NCI-H524 treated with DMSO at 0.1 percent for 48 hours (cell line): ENCODE measurements around the gene AUTS2.

Source experiments
- DNase-seq: peaks from one replicate; lab custom pipeline; 2025; lab: John Stamatoyannopoulos, UW

AUTS2 gene

DNA sequence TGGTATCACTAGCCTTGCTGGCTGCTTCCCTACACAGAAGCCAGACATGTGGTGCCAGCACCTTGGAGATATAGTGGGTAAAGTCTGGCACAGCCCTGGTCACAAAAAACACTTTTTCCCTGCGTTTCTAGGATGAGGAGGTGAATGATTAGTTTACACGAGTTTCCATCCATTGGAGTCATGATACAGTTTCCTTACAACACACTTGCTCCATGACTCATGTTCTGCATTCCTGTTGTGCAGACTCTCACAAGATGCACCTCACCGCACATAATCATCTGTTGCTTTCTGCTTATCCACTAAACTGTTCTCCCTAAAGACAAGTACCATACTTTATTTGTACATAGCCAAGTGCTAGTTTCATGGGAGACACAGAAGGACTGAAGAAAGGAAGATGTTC lies 786.6 kb downstream of the AUTS2 start:
- no peak for DNase-seq

DNA sequence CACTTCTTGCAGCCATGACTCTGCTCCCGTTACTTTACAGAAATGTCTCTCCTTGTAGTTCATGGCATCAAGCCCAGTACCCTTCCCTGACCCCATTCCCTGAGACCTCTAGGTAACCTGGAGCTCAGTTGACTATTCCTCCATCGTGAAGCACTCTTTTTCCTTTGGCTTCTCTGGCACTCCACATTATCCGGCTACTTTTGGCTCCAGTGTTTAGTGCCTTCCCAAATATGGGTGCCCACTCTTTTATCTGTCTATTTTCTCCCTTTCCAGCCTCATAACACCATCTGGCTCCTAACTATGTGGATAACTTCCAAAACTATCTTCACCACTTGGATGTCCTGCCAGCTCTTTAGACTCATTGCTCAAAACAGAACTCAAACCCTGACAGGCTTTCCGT lies 788.9 kb downstream of the AUTS2 start:
- no peak for DNase-seq

DNA sequence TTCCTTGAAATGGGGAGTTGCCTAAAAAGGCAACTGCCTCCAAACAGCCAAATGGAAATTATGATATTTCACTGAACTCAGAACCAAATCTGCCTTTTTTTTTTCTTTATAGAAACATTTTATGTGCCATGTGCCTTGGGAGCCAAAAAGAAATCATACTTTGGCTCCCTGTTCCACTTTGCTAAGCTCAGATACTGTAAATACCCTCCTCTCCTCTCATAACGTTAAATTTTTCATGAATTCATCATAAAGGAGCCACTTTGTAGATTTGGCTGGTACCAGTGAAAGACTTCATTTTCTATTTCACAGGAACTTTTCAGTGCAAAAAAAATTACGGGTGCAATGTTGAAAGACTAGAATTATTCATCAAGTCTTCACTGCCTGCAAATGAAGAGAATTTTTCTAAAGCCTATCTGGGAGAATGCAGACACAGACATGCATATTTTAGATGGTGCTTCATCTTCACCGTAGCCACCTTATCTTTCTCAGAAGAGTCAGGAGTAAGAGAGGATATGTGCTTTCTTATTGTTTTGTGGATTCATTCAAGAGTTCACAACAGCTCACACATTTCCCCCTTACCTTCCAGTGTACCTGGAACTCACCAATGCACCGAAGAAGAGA lies 791.4 kb downstream of the AUTS2 start:
- no peak for DNase-seq

- no peak for DNase-seq
Measured at GRCh38 chr7:70390251-70390650, 792.0 kb downstream of the AUTS2 start.

DNA sequence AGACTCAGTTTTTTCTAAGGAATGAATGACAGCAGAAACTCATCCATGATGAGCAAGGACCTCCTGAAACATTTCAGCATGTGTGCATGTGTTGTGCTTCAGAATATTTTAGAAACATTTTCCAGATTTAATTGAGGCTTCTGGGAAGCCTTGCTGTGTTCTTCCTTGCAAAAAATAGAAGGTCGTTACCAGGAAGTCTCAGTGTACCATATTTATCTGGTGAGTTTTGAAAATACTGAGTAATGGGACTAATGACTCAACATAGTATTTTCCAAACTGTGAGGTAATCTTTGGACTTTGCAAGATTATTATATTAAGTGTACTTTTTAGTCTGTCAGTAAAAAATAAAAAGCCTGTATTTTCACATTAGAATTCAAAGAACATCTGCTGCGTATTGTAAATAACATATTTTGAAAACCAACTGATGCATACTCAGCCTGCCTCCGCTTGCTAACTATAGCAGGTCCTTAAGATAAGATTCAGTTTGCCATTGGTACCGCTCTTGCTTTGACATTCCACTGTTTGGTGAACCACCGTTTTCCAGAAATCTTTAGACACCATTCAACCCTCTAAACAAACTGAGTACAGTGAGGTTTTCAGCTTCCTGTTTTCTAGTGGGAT lies 794.1 kb downstream of the AUTS2 start:
- no peak for DNase-seq

GRCh38 chr7:70392877-70393435 lies 794.7 kb downstream of the AUTS2 start:
- DNase-seq = no peak

DNA sequence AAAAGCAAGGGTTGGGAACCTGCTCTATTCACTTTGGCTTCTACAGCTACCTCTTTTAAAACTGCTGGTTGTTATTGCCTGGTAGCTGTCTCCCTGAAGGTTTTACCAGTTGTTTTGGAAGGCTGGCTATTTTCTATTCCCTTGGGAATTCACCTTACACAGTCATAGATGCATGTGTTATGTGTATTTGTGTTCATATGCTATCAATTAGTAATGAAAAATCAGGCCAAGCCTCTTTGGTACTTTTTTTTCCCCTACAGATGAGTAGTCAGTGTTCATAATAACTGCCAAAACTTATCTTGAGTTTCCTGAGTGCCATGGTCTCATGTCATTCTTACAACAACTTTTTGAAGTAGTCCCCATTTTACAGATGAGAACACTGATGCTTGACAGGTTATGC lies 795.7 kb downstream of the AUTS2 start:
- no peak for DNase-seq

GRCh38 chr7:70400829-70401380 lies 802.6 kb downstream of the AUTS2 start:
- no peak for DNase-seq

DNA sequence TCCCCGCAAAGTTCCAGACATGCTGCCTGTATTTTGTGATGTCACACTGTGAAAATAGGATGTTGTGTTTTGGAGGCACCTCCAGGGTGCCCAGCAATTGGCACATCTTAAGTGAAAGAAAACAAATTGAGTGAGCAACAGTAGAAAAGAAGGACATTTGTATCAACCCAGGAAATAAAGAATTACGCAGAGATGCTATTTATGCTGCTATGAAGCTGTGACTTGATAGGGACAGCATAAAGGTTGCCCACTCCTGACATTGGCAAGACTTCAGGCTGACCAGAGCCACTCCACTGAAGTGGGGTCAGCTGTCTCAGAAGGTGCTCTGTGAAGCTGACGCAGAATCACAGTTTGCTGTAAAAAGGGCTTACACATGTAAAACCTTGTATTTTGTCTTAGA lies 803.8 kb downstream of the AUTS2 start:
- no peak for DNase-seq

DNA sequence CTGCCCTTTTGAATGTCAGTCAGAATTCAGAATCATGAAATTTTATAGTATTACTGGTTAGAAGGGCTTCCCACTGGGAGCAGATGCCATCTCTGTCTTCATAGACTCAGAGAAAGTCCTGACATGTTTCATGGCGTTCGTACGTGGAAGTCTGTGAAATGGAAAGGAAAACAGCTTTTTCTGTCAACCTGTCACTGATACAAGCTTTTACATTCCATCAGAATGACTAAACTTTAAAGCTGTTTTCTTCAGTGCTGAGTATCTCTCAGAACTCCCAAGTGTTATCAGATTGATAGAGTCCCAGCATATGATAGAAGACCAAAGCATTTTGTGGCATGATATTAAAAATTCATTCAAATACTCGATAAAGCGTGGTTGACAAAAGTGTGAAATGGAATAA lies 807.0 kb downstream of the AUTS2 start:
- no peak for DNase-seq

DNA sequence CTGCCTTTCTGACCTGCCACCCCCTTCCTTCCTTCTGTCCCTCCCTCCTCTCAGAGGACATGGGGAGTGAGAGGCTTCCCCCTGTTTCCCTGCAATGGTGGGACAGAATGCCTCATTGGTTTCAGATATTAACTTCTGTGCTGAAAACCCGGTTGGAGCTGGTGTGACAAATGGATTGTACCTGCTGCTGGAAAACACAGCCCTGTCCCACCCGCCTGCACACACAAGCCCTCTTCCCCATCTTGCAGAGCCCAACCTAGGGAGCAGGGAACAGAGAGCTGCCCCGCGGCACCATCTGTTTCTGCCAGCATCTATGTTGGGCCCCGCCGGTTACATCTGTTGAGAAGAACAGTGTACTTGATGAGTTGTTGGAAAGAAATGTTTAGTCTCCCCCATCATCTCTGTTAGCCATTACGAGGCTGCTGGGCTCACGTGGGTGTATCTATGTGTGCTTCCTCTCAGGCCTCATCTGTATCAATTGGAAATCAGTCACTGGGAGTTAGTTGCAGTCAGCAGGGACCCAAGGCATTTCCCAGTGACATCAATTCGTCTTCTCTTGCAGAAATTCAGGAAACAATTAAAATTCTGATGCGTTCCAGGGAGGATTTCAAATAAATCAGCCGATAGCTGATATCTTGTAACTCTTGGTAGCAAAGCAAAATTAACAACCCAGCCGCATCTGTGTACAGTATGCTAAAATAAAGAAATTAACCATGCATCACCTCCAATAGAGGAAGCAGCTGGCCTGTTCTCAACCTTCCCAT lies 808.1 kb downstream of the AUTS2 start:
- DNase-seq = peak; percentile 73

GRCh38 chr7:70406950-70407209 lies 808.6 kb downstream of the AUTS2 start:
- DNase-seq = no peak

GRCh38 chr7:70408477-70408876 lies 810.2 kb downstream of the AUTS2 start:
- no peak for DNase-seq

- DNase-seq = no peak
Measured at GRCh38 chr7:70408891-70409290, 810.6 kb downstream of the AUTS2 start.

DNA sequence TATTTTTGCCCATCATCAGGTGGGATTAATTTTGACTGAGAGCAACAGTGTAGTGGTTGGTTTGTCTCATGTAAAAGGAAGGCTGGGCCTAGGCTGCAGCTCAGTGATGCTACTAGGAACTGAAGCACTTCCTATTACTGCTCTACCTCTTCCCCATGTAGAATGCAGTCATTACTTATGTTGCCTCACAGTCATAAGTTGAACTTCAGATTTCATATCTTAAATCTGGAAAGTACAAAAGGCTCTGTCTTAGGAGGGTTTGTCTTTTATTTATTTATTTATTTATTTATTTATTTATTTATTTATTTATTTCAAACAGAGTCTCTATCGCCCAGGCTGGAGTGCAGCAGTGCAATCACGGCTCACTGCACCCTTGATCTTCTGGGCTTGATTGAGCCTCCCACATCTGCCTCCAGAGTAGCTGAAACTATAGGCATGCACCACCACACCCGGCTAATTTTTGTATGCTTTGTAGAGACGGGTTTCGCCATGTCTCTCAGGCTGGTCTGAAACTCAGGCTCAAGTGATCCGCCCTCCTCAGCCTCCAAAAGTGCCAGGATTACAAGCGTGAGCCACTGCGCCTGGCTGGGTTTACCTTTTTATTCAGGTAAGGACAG lies 812.0 kb downstream of the AUTS2 start:
- no peak for DNase-seq

GRCh38 chr7:70414368-70414767 lies 816.1 kb downstream of the AUTS2 start:
- no peak for DNase-seq

DNA sequence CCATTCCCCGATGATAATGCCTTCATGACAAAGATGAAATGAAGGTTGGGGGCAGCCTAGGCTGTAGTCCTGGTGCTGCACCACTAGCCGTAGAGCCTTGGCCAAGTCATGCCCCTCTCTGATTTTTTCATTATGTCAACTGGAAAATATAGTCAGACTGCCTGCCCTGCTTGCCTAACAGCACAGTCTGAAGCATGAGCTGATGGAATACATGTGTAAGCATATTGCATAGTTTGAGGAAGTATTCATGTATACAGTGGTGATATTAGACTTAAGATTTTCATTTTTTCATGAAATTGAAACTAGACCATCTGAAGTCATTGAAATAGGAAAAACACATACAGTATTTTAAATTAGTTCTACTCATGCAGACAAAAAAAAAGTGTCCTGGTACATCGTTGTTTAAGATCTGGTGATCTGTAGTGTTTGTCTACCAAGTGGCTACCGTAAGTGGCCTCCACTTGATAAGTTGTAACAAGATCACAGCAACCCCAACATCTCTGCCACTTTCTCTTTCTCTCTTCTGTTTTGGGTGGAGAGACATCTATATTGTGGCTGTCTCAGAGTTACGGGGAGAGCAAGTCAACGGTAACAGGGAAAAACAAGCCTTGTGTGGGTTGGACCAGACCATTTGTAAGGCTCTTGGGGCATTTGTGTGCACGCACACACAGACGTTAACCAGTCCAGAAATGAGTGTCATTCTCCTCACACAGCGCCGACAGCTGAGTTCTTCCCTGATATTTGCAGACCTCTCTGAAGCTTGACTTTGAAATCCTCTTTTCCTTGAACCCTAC lies 817.1 kb downstream of the AUTS2 start:
- DNase-seq = no peak

- peak; percentile 27 for DNase-seq
Measured at GRCh38 chr7:70416347-70416985, 818.2 kb downstream of the AUTS2 start.

GRCh38 chr7:70416986-70417655 lies 818.8 kb downstream of the AUTS2 start:
- peak; percentile 54 for DNase-seq

- no peak for DNase-seq
Measured at GRCh38 chr7:70419526-70420380, 821.5 kb downstream of the AUTS2 start.
